HCT116 (cell line): ENCODE measurements around the gene ADCY1.

Source experiments
- EZH2 ChIP-seq: fragments of 200-600 bp; sonication (generic); IDR thresholded peaks from 2 replicates; pipeline ENCODE4 v1.6.1; 2017; ENCODE audit warnings: antibody characterized with exemption, mixed run types
- MAX ChIP-seq: IDR thresholded peaks from 2 replicates; pipeline ENCODE4 v1.6.1; 2012
- POLR2AphosphoS5 ChIP-seq: IDR thresholded peaks from 2 replicates; pipeline ENCODE4 v1.6.1; 2011; ENCODE audit warnings: mild to moderate bottlenecking, low read depth, low read length, moderate library complexity
- RAD21 ChIP-seq: IDR thresholded peaks from 2 replicates; pipeline ENCODE4 v1.6.1; 2012; ENCODE audit warnings: low read depth, mild to moderate bottlenecking
- TF ChIP-seq, protein P1 (sequence below), 3 experiments: fragments of 200-600 bp in 1 of 3; sonication (generic) in 1 of 3; IDR thresholded peaks in 2 of 3; conservative IDR thresholded peaks in 1 of 3; 2 replicates each; pipeline ENCODE4 v1.5.1; 2012 to 2017; ENCODE audit warnings: low read depth in 2 of 3, low read length in 2 of 3, antibody characterized with exemption in 1 of 3, borderline replicate concordance in 1 of 3, control low read depth in 1 of 3, mild to moderate bottlenecking in 1 of 3, mixed read lengths in 1 of 3, mixed run types in 1 of 3, moderate library complexity in 1 of 3; ENCODE audit not compliant: insufficient read depth in 1 of 3

GRCh38 chr7:45658716-45659495 is 84.7 kb downstream of the ADCY1 start:
- TF ChIP-seq, protein P1, sequence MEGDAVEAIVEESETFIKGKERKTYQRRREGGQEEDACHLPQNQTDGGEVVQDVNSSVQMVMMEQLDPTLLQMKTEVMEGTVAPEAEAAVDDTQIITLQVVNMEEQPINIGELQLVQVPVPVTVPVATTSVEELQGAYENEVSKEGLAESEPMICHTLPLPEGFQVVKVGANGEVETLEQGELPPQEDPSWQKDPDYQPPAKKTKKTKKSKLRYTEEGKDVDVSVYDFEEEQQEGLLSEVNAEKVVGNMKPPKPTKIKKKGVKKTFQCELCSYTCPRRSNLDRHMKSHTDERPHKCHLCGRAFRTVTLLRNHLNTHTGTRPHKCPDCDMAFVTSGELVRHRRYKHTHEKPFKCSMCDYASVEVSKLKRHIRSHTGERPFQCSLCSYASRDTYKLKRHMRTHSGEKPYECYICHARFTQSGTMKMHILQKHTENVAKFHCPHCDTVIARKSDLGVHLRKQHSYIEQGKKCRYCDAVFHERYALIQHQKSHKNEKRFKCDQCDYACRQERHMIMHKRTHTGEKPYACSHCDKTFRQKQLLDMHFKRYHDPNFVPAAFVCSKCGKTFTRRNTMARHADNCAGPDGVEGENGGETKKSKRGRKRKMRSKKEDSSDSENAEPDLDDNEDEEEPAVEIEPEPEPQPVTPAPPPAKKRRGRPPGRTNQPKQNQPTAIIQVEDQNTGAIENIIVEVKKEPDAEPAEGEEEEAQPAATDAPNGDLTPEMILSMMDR (IDR thresholded peaks at IDR 0.05 in 2 of 3, conservative IDR thresholded peaks at IDR 0.05 in 1 of 3; ENCODE audit: borderline replicate concordance in 1 of 3, insufficient read depth in 1 of 3, low read depth in 2 of 3, low read length in 2 of 3): no peak
- TF ChIP-seq MAX: no peak
- TF ChIP-seq POLR2AphosphoS5: no peak
- no peak for TF ChIP-seq RAD21
- TF ChIP-seq EZH2: no peak
